HG03039 (cell line): ENCODE results near the gene NUTM1.

ENCODE experiments used
- ATAC-seq: cut with Tn5 transposase; IDR thresholded peaks from one replicate; pipeline ENCODE4 v1.9.1; 2021; ENCODE audit warnings: mild to moderate bottlenecking, moderate library complexity; ENCODE audit not compliant: unreplicated experiment

NUTM1 gene, protein sequence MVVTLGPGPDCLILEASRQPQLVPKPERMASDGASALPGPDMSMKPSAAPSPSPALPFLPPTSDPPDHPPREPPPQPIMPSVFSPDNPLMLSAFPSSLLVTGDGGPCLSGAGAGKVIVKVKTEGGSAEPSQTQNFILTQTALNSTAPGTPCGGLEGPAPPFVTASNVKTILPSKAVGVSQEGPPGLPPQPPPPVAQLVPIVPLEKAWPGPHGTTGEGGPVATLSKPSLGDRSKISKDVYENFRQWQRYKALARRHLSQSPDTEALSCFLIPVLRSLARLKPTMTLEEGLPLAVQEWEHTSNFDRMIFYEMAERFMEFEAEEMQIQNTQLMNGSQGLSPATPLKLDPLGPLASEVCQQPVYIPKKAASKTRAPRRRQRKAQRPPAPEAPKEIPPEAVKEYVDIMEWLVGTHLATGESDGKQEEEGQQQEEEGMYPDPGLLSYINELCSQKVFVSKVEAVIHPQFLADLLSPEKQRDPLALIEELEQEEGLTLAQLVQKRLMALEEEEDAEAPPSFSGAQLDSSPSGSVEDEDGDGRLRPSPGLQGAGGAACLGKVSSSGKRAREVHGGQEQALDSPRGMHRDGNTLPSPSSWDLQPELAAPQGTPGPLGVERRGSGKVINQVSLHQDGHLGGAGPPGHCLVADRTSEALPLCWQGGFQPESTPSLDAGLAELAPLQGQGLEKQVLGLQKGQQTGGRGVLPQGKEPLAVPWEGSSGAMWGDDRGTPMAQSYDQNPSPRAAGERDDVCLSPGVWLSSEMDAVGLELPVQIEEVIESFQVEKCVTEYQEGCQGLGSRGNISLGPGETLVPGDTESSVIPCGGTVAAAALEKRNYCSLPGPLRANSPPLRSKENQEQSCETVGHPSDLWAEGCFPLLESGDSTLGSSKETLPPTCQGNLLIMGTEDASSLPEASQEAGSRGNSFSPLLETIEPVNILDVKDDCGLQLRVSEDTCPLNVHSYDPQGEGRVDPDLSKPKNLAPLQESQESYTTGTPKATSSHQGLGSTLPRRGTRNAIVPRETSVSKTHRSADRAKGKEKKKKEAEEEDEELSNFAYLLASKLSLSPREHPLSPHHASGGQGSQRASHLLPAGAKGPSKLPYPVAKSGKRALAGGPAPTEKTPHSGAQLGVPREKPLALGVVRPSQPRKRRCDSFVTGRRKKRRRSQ

DNA sequence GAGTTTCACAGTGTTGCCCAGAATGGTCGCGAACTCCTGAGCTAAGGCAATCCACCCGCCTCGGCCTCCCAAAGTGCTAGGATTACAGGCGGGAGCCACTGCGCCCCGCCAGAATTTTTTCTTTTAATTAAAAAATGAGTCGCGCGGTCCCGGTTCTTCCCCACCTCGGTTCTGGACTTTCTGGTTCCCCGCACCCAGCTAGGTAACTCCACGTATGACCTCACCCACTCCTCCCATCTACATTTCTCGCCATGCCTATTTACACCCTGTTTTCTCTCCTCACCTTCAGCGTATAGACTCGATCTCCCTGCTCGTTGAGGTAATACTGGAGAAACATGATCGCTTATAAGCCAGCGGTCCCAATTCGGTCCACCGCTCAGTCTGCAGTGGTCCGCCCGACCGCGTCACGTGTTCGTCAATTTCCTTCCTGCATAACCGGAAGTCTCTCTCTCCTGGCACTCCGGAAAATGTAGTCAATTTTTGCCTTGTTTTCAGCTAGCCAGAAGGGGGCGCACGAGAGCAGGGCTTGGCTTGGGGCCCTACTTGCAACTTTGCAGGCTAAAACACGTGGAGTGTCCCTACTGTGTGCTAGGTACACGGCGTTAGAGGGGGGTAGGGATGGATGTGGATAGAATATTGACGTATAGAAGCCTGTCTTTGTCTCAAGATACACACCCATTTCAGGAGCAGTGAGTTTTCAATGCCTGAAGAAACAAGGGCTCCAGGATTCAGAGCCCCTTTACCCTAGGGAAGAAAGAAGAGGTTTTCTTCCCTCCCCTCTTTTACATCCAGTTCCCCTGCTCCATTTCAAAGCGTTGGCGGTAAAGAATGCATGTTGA, at the start of gene NUTM1, which contains the start of gene NOP10:
Gene NUTM1, plus strand, starts transcription at position 579 of the 839 bp plus-strand sequence. CDS start 382 bp downstream, outside the sequence.
Gene NOP10, minus strand, starts transcription at position 400 of the 839 bp plus-strand sequence. Its CDS starts 63 bp downstream, at position 337.
- ATAC-seq = peak; percentile 74

DNA sequence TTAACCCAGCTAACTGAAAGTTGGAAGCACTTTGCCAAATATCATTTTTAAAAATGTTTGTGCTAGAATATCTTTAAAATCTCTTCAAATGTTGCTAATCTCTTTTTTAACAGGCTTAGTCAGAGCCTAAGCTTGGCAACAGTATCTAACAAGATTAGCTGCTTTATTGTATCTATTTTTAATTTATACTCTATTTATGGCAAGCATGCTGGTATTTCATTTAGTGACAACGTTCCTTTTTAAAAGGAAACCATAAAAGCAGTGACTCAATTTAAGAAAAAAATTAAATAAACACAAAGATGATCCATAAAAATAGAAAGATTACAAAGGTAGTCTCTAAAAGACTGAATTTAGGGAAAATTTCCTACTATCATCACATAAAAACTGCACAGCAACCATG, 46.1 kb upstream of the NUTM1 start:
- no peak for ATAC-seq

DNA sequence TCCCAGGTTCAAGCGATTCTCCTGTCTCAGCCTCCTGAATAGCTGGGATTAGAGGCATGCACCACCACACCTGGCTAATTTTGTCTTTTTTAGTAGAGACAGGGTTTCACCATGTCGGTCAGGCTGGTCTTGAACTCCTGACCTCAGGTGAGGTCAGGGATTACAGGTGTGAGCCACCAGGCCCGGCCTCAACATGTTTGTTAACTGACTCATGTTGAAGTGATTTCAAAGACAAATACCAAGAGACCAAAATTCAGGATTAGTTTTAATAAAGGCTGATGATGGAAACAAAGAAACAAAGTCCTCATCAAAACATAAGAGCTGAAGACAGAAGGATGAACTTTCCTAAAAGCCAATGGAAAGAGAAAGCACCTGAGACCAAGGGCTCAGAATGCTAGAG, 42.1 kb upstream of the NUTM1 start:
- no peak for ATAC-seq

GRCh38 chr15:34304613-34305012, 38.5 kb upstream of the NUTM1 start:
- no peak for ATAC-seq

DNA sequence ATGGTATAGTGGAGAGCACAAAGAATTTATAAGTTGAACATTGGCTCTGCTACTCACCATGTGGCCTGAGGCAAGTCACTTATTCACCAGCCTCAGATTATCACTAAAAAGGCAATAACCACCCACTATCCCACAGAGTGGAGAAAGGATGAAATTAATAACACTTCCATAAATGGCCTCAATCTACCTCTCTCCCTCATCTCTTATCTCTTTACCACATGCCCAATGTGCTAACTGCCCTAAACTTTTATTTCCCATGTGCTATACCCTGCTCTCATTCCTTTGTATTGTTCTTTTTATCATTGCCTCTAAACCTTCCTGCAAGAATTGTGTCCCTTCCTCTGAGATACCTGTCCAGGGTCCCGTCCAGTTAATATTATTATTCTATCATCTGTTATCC, 31.6 kb upstream of the NUTM1 start:
- no peak for ATAC-seq

- ATAC-seq = no peak
Observed at GRCh38 chr15:34314491-34315490, 28.3 kb upstream of the NUTM1 start.

GRCh38 chr15:34318277-34319079, 24.6 kb upstream of the NUTM1 start:
- peak; percentile 62 for ATAC-seq

DNA sequence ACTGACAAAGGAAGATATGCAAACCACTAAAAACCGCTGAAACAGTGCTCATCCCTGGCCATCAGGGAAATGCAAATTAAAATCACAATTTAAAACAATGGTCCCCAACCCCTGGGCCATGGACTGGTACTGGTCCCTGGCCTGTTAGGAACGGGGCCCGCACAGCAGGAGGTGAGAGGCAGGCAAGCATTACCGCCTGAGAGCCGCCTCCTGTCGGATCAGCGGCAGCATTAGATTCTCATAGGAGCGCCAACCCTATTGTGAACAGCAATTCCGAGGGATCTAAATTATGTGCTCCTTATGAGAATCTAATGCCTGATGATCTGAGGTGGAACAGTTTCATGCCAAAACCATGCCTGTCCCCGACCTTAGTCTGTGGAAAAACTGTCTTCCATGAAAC, 19.9 kb upstream of the NUTM1 start:
- no peak for ATAC-seq

GRCh38 chr15:34324933-34325332, 18.2 kb upstream of the NUTM1 start:
- no peak for ATAC-seq

GRCh38 chr15:34325368-34325767, 17.7 kb upstream of the NUTM1 start:
- no peak for ATAC-seq

DNA sequence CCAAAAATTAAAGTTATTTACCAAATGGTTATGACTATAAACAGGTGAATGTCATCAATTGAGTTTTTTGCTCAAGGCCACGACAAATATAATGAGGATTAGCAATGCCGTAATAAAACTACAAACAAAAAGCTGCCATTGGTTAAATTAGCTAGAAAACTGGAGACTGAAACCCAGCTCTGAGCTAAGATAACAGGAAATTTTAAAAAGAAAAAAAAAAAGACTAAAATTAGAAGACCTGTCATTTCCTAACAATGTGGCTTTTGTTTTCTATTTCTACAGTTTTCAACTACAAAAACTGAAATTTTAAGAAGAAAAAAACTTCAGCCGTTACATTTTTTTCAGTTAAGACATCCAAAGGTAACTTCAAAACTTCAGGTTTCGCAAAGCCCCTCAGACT, 15.2 kb upstream of the NUTM1 start:
- ATAC-seq = no peak

GRCh38 chr15:34329006-34329405, 14.1 kb upstream of the NUTM1 start:
- no peak for ATAC-seq

DNA sequence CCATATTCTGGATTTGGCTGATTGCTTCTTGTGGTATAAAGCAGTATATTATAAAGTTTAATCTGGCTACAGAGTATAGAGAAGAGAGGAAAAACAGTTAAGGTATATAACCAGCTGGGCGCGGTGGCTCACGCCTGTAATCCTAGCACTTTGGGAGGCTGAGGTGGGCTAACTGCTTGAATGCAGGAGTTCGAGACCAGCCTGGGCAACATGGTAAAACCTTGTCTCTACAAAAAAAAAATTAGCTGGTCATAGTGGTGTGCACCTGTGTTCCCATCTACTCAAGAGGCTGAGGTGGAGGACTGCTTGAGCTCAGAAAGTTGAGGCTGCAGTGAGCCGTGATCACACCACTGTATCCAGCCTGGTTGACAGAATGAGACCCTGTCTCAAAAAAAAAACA, 12.8 kb upstream of the NUTM1 start:
- no peak for ATAC-seq

DNA sequence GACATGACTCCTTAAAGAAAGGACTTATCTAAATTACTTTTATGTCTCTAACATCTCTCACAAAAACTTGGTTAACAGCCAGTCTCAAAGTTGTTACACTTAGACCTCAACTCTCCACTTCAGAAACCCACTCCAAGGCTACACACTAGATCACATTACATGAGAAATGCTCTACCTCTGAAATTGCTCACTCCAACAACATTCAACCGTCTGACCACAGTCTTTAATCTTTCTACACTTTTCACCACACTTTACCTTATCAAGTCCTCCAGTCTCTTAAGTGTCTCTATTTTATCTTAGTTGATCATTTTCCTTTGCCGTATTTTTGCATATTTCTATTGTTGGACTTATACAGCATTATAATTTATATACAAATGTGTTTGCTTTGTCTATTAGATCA, 11.3 kb upstream of the NUTM1 start:
- ATAC-seq = no peak

DNA sequence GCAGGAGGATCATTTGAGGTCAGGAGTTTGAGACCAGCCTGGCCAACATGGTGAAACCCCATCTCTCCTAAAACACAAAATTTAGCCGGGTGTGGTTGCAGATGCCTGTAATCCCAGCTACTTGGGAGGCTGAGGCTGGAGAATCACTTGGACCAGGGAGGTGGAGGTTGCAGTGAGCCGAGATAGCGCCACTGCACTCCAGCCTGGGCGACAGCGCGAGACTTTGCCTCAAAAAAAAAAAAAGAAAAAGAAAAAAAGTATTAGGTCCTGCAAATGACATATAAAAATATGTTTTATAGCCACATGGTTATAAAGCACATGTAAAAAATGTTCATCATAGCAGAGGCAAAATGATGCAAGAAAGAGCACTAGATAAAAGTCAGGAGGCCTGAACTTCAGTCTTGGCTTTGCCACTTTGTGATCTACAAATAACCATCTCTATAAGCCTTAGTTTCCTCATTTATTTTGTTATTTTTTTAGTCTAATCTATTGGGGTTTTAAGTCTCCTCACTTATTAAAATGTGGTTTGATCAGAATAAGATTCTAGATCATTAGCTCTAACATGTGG, 10.5 kb upstream of the NUTM1 start:
- ATAC-seq = no peak

DNA sequence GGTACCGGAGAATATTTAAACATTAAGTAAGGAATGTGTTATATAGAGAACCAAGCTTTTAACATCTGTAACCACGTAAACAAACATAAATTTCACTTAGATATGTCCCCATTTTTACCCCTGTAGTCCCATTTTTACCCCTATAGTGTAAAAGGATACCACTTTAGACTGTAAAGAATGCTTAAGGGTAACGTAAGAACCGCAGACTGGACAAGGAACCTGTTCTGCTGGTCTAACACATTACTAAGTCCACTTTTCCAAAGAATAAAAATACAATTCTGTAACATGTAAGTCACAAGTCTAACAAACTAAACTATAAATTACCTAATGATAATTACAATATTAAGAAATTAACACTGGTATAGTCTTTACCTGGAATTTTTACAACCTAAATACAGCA, 8.4 kb upstream of the NUTM1 start:
- ATAC-seq = no peak

GRCh38 chr15:34335176-34336032, 7.7 kb upstream of the NUTM1 start:
- ATAC-seq = no peak
